ENCODE measurements around the gene ATXN7L1. TPM values are rescaled to one million over a fixed set of nuclear protein-coding genes. Genes with fewer than 3 reads are reported as not detected.
A peak's percentile ranks its signal among the peaks of the same experiment; 100 is the strongest.

ATXN7L1 gene
- total RNA-seq, 2 donors from 2014 or later: 12.6 to 28.1 TPM

GRCh38 chr7:105690325-105690945 is 186.0 kb downstream of the ATXN7L1 start:
- intact Hi-C loops (cut with DNase I): no loop called here
- H3K36me3 ChIP-seq: no peaks in the 10 kb centered on the region
- H3K27me3 ChIP-seq (replicated peaks; ENCODE audit: insufficient read depth): no peaks in the 10 kb centered on the region
- peak overlapping the region; percentile 72 to 75 for H3K27ac ChIP-seq
- WGBS: 55% methylated on average over 17 of the region's 17 CpGs
- H3K4me1 ChIP-seq (replicated peaks): peaks cover 5% of the 10 kb centered on the region
- no peak for DNase-seq (ENCODE audit: low spot score)
- TF ChIP-seq CTCF (IDR thresholded peaks at IDR 0.05) (no peak), POLR2AphosphoS5 (IDR thresholded peaks at IDR 0.05) (no peak), POLR2A (IDR thresholded peaks at IDR 0.05) (no peak)
- H3K9me3 ChIP-seq: no peaks in the 10 kb centered on the region
- peak overlapping the region; percentile 28 to 48 for H3K4me3 ChIP-seq

GRCh38 chr7:105689067-105689819 is 187.2 kb downstream of the ATXN7L1 start:
- no peak for TF ChIP-seq POLR2A (IDR thresholded peaks at IDR 0.05)
- TF ChIP-seq POLR2AphosphoS5 (IDR thresholded peaks at IDR 0.05): no peak
- TF ChIP-seq CTCF (IDR thresholded peaks at IDR 0.05): no peak
- Histone ChIP-seq H3K27ac (no peak overlapping the region), H3K9me3 (no peaks in the 10 kb centered on the region), H3K4me3 (no peak overlapping the region), H3K36me3 (no peaks in the 10 kb centered on the region), H3K27me3 (replicated peaks; ENCODE audit: insufficient read depth) (no peaks in the 10 kb centered on the region), H3K4me1 (replicated peaks) (peaks cover 5% of the 10 kb centered on the region)
- DNase-seq (ENCODE audit: low spot score): no peak
- intact Hi-C loops (cut with DNase I): no loop called here
- 90% methylated on average over 13 of the region's 13 CpGs for WGBS

- no peaks in the 10 kb centered on the region for H3K27me3 ChIP-seq (replicated peaks; ENCODE audit: insufficient read depth)
- WGBS: 77% methylated on average over 5 of the region's 5 CpGs
- no peaks in the 10 kb centered on the region for H3K36me3 ChIP-seq
- no peak overlapping the region for H3K4me3 ChIP-seq
- intact Hi-C loops (cut with DNase I): no loop called here
- TF ChIP-seq POLR2AphosphoS5 (IDR thresholded peaks at IDR 0.05) (no peak), CTCF (IDR thresholded peaks at IDR 0.05) (no peak), POLR2A (IDR thresholded peaks at IDR 0.05) (no peak)
- no peaks in the 10 kb centered on the region for H3K9me3 ChIP-seq
- no peak for DNase-seq (ENCODE audit: low spot score)
- H3K4me1 ChIP-seq (replicated peaks): peaks cover 5% of the 10 kb centered on the region
- H3K27ac ChIP-seq: no peak overlapping the region
Measured at GRCh38 chr7:105688617-105689016, 187.8 kb downstream of the ATXN7L1 start.

- peaks cover 3% of the 10 kb centered on the region for H3K4me1 ChIP-seq (replicated peaks)
- DNase-seq (ENCODE audit: low spot score): peak; percentile 38
- H3K36me3 ChIP-seq: no peaks in the 10 kb centered on the region
- no peak overlapping the region for H3K4me3 ChIP-seq
- H3K27me3 ChIP-seq (replicated peaks; ENCODE audit: insufficient read depth): no peaks in the 10 kb centered on the region
- H3K27ac ChIP-seq: no peak overlapping the region
- TF ChIP-seq POLR2A (IDR thresholded peaks at IDR 0.05) (no peak), CTCF (IDR thresholded peaks at IDR 0.05) (no peak), POLR2AphosphoS5 (IDR thresholded peaks at IDR 0.05) (peak; percentile 60)
- intact Hi-C loops (cut with DNase I): no loop called here
- 72% methylated on average over 3 of the region's 3 CpGs for WGBS
- no peaks in the 10 kb centered on the region for H3K9me3 ChIP-seq
Measured at GRCh38 chr7:105685161-105685560, 191.2 kb downstream of the ATXN7L1 start.

All from prostate gland (tissue), 2 donors.